ENCODE measurements around the gene GPN2. TPM values are rescaled to one million over a fixed set of nuclear protein-coding genes. Genes with fewer than 3 reads are reported as not detected.

The GPN2 gene
- total and polyA plus RNA-seq, 12 donors = 12.4 to 31.3 (median 20.4) TPM

DNA sequence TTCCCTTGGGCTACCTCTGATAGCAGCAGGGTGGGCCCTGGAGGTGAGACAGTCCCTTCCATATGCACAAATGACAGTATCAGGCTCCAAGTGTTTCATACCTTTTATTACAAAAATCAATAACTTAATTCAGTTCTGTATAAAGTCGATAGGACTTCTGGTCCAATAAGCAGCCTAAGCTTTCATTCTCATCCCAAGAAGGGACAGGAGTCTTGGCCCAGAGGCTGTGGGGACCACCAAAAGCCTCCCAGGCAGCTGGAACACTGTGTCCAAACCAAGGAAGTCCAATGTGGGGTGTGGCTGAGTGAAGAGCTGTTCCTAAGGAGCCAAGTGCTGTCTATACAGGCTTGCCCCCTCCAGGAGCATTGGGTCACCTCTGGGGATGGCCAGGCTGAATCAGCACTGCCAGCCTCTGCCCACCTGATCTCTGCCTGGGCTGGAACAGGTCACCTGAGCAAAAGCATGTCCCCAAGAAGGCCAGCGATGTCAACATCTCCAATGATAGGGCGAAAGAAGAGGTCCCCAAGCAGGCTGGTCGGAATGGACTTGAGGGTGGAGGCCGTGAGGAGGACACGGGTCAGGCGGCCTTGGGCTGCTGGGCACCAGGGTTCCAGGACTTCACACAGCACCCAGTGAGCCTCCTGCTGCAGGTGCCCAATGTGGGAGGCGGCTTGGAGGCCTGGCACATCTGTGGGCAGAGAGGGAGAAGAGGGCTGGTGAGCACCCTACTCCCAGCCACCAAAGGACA lies 21.5 kb upstream of the GPN2 start:
- H3K9me3 ChIP-seq = no peaks in the 10 kb centered on the region
- 83 to 94% methylated on average over 8 of the region's 8 CpGs for WGBS, 2 donors
- no peaks in the 10 kb centered on the region for H3K27me3 ChIP-seq
- H3K4me3 ChIP-seq = peak overlapping the region in 3 of 10 donors; percentile 56 to 59 (median 59)
- intact Hi-C loops (cut with DNase I) = no loop called here
- H3K27ac ChIP-seq = no peak overlapping the region
- peaks cover 0 to 9% (median 0%) of the 10 kb centered on the region in 9 donors for H3K36me3 ChIP-seq
- DNase-seq (no peak), ATAC-seq (no peak)
- peaks cover 0 to 28% (median 4%) of the 10 kb centered on the region in 9 donors for H3K4me1 ChIP-seq
- TF ChIP-seq, protein P1, sequence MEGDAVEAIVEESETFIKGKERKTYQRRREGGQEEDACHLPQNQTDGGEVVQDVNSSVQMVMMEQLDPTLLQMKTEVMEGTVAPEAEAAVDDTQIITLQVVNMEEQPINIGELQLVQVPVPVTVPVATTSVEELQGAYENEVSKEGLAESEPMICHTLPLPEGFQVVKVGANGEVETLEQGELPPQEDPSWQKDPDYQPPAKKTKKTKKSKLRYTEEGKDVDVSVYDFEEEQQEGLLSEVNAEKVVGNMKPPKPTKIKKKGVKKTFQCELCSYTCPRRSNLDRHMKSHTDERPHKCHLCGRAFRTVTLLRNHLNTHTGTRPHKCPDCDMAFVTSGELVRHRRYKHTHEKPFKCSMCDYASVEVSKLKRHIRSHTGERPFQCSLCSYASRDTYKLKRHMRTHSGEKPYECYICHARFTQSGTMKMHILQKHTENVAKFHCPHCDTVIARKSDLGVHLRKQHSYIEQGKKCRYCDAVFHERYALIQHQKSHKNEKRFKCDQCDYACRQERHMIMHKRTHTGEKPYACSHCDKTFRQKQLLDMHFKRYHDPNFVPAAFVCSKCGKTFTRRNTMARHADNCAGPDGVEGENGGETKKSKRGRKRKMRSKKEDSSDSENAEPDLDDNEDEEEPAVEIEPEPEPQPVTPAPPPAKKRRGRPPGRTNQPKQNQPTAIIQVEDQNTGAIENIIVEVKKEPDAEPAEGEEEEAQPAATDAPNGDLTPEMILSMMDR (IDR thresholded peaks at IDR 0.05) = no peak

DNA sequence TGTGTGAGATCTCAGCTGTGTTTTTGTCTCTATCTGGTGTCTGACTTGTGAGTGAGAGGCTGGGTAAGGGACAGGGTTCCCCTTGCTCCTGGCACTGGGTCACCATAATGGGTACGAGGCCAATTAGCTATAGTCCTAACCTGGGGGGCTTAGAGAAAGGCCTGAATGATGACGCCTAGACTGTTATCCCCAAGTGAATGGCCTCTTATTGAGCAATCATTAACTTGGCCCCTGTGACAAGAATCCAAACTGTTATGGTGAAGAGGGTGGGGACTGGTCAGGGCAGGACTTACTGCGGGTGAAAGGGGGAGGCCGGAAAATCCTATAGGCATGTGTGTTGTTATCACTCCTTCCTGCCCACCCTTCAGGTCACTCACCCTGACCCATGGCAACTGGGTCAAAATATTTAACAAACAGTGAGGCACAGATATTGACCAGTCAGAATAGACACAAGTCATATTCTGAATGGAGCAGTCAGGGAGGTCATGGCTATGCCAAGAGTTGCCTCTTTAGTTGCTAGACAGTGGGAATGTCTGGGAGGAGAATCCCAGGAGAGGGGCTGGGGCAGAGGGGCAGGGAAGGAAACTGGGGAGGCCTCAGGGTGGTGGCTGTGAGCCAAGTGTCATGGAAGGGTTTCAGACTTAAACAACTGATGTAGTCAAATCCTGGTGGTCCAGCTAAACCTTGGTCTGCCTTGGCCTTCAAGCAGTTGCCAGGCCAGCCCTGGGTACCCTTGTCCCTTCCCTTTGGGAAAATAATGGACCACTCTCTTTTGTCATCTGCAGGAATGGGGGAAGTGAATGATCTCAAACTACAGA lies 20.5 kb upstream of the GPN2 start:
- H3K9me3 ChIP-seq = no peaks in the 10 kb centered on the region
- intact Hi-C loops (cut with DNase I) = no loop called here

DNA sequence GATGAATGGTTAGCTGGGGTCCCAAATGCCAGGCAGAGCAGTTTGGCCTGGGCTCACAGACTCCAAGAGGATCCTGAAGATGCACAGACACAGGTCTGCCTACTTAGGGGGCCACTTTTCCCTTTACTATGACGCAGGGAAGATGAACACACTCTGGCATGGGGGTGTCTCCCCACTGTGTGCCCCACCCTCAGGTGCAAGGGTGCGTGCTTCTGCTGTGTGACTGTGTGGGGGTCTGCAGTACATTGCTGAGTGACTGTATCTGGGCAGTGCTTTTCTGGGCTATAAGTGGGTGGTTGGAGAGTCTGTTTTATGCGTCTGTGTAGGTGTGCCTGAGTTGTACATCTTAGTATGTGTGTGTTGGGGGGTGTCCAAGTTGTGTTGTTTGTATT lies 19.9 kb upstream of the GPN2 start:
- ATAC-seq (no peak), DNase-seq (no peak)
- Histone ChIP-seq H3K9me3 (no peaks in the 10 kb centered on the region), H3K27ac (no peak overlapping the region), H3K4me3 (no peak overlapping the region), H3K27me3 (no peaks in the 10 kb centered on the region), H3K36me3 (peaks cover 0 to 9% (median 0%) of the 10 kb centered on the region in 9 donors), H3K4me1 (peaks cover 0 to 21% (median 4%) of the 10 kb centered on the region in 9 donors)
- intact Hi-C loops (cut with DNase I) = no loop called here
- 55 to 84% methylated on average over 3 of the region's 3 CpGs for WGBS, 2 donors
- TF ChIP-seq, protein P1 (IDR thresholded peaks at IDR 0.05) = no peak

More for the DNA sequence above, 20.5 kb upstream of the GPN2 start:
- 75 to 76% methylated on average over 4 of the region's 4 CpGs for WGBS, 2 donors
- DNase-seq (no peak), ATAC-seq (no peak)
- H3K4me1 ChIP-seq = peaks cover 0 to 27% (median 4%) of the 10 kb centered on the region in 9 donors
- no peaks in the 10 kb centered on the region for H3K27me3 ChIP-seq
- H3K27ac ChIP-seq = no peak overlapping the region
- peaks cover 0 to 9% (median 0%) of the 10 kb centered on the region in 9 donors for H3K36me3 ChIP-seq
- no peak overlapping the region for H3K4me3 ChIP-seq
- TF ChIP-seq, protein P1 (IDR thresholded peaks at IDR 0.05) = no peak

DNA sequence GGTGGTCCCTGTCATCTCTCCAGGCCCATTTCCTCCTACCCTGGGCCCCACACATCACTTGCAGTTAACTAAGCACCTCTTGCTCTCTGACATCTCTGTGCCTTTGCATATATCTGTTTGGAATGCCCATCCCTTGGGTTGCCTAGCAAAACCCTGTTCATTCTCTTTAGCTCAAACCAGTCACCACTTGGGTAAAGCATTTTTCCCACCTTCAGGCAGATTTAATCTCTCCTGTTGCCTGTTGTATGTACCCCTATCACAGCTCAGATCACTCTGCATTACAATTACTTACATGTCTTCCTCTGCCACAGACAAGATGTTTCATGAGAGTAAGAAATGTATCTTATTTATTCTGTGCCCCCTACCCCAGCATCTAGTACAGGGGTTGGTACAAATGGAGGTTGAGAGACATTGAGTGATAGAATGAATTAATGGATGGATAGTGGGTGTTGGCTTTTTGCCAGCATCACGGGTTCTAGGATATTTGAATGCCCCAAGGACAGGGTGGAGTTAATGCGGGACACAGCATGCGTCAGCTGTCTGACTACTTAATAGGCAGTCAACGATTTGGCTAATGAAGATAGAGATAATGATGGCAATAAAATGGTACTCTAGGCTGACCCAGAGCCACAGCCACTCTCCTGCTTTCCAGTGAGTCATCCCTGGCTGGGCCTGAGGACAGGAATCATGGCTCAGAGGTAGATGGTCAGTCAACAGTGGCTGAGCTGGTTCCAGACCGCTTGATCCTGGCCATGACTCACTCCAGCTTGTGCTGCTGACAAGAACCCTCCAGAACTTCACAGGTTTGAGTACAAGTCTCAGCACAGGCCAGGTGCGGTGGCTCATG lies 17.2 kb upstream of the GPN2 start:
- Histone ChIP-seq H3K36me3 (peaks cover 0 to 9% (median 0%) of the 10 kb centered on the region in 9 donors), H3K9me3 (no peaks in the 10 kb centered on the region), H3K4me1 (peaks cover 0 to 10% (median 0%) of the 10 kb centered on the region in 9 donors), H3K4me3 (no peak overlapping the region), H3K27me3 (no peaks in the 10 kb centered on the region), H3K27ac (no peak overlapping the region)
- DNase-seq = no peak
- peak in 2 of 8 donors; percentile 19 to 69 for ATAC-seq
- WGBS, 2 donors = 63 to 68% methylated on average over 6 of the region's 6 CpGs
- TF ChIP-seq, protein P1 (IDR thresholded peaks at IDR 0.05) = no peak
- intact Hi-C loops (cut with DNase I) = no loop called here

Data from heart right ventricle (tissue), 16 donors.